Endodermal cell (in vitro differentiated cells): ENCODE results near the gene GNMT. TPM values are rescaled to one million over a fixed set of nuclear protein-coding genes. Genes with fewer than 3 reads are reported as not detected.

ENCODE experiments used
- DNase-seq: peaks from one replicate; pipeline ENCODE4 v3.0.0-alpha.2; 2017
- H3K27ac ChIP-seq: 2 replicates; pipeline ENCODE4 v1.5.1; 2013; ENCODE audit warnings: mild to moderate bottlenecking, low read depth, low read length, moderate library complexity
- H3K27me3 ChIP-seq: 2 replicates; pipeline ENCODE4 v1.6.1; 2013; ENCODE audit warnings: mild to moderate bottlenecking, low read length, moderate library complexity; ENCODE audit not compliant: insufficient read depth, control insufficient read depth, poor library complexity, severe bottlenecking
- H3K36me3 ChIP-seq: 2 replicates; pipeline ENCODE4 v1.7.0; 2013; ENCODE audit warnings: mild to moderate bottlenecking, low read length, moderate library complexity; ENCODE audit not compliant: control insufficient read depth, insufficient read depth
- H3K4me1 ChIP-seq: one replicate; pipeline ENCODE4 v1.7.0; 2013; ENCODE audit warnings: low read length; ENCODE audit not compliant: control insufficient read depth, insufficient read depth
- H3K4me3 ChIP-seq: 2 replicates; pipeline ENCODE4 v1.5.1; 2013; ENCODE audit warnings: mild to moderate bottlenecking, low read length, moderate library complexity
- H3K9ac ChIP-seq: 2 replicates; pipeline ENCODE4 v1.6.1; 2013; ENCODE audit warnings: mild to moderate bottlenecking, low read length, moderate library complexity; ENCODE audit not compliant: poor library complexity, severe bottlenecking; ENCODE audit errors: extremely low read depth
- H3K9me3 ChIP-seq: 2 replicates; pipeline ENCODE4 v1.6.1; 2013; ENCODE audit warnings: mild to moderate bottlenecking, low read length, moderate library complexity; ENCODE audit not compliant: control insufficient read depth
- H3K27ac Mint-ChIP-seq: 2 replicates; pipeline ENCODE4 v1.8.0; 2020; ENCODE audit warnings: mixed read lengths
- H3K27me3 Mint-ChIP-seq: 2 replicates; pipeline ENCODE4 v1.8.0; 2021; ENCODE audit warnings: mild to moderate bottlenecking, mixed read lengths; ENCODE audit not compliant: insufficient read depth
- H3K36me3 Mint-ChIP-seq: 2 replicates; pipeline ENCODE4 v1.8.0; 2020; ENCODE audit warnings: low read depth, mixed read lengths
- H3K4me1 Mint-ChIP-seq: 2 replicates; pipeline ENCODE4 v1.8.0; 2020; ENCODE audit warnings: mixed read lengths
- H3K4me3 Mint-ChIP-seq: 2 replicates; pipeline ENCODE4 v1.8.0; 2020; ENCODE audit warnings: mild to moderate bottlenecking, moderate library complexity, mixed read lengths
- H3K9me3 Mint-ChIP-seq: 2 replicates; pipeline ENCODE4 v1.8.0; 2020; ENCODE audit warnings: mild to moderate bottlenecking, mixed read lengths
- CTCF ChIP-seq: fragments of 200-600 bp; sonication (generic); conservative IDR thresholded peaks from 2 replicates; pipeline ENCODE4 v1.5.0; 2021; ENCODE audit warnings: antibody characterized with exemption, mild to moderate bottlenecking
- WGBS, 2 experiments: methylation state at CpG; one replicate each; pipeline versions ENCODE4 v1.1.5 to v1.1.7; 2013; ENCODE audit warnings: missing lambda C conversion rate in 2 of 2, mixed read lengths in 1 of 2; ENCODE audit not compliant: insufficient coverage in 1 of 2, insufficient read length in 1 of 2; 5-methylcytosine and 5-hydroxymethylcytosine counted together
- total RNA-seq, 2 donors: library from RNA; stranded (reverse); fragmentation: NEBNext Ultra II Directional in 1 of 2; extraction: Animal tissue kit (Norgen Biotek cat#: 25700) in 1 of 2; gene quantifications; 2 replicates in 1 of 2; 3 replicates in 1 of 2; pipeline ENCODE4 v1.2.1, GENCODE V29; 2021

The GNMT gene
- total RNA-seq, 2 donors from 2014 or later: 0.75 to 0.84 TPM

GRCh38 chr6:42981836-42982235 lies 21.3 kb downstream of the GNMT start:
- H3K27me3 ChIP-seq: no peaks in the 10 kb centered on the region
- no peak overlapping the region for H3K4me3 Mint-ChIP-seq

GRCh38 chr6:42984001-42984923 lies 23.7 kb downstream of the GNMT start, which contains the start of gene PPP2R5D:
TSS of gene PPP2R5D (plus strand) at chr6:42984570. CDS start at chr6:42984678, 108 bp downstream.
- Histone ChIP-seq H3K27me3 (no peaks in the 10 kb centered on the region), H3K4me1 (peaks cover 9% of the 10 kb centered on the region), H3K36me3 (peaks cover 9% of the 10 kb centered on the region), H3K9me3 (no peaks in the 10 kb centered on the region), H3K27ac (peak within 1 kb of the TSS; percentile 75), H3K9ac (peak within 1 kb of the TSS; percentile 66), H3K4me3 (peak within 1 kb of the TSS; percentile 88)
- Mint-ChIP-seq H3K9me3 (no peaks in the 10 kb centered on the region), H3K36me3 (peaks cover 8% of the 10 kb centered on the region), H3K4me1 (peaks cover 40% of the 10 kb centered on the region), H3K4me3 (peak within 1 kb of the TSS; percentile 75), H3K27me3 (no peaks in the 10 kb centered on the region), H3K27ac (peak within 1 kb of the TSS; percentile 96)
- 1 to 2% methylated on average over 23 to 57 of the region's 59 CpGs for WGBS, 2 experiments
- DNase-seq: peak; percentile 99
- no peak for TF ChIP-seq CTCF

More at GRCh38 chr6:42981836-42982235, 21.3 kb downstream of the GNMT start:
- no peak overlapping the region for H3K9ac ChIP-seq
- Mint-ChIP-seq H3K9me3 (no peaks in the 10 kb centered on the region), H3K36me3 (peaks cover 2% of the 10 kb centered on the region), H3K27me3 (no peaks in the 10 kb centered on the region), H3K27ac (no peak overlapping the region), H3K4me1 (peaks cover 32% of the 10 kb centered on the region)
- DNase-seq: no peak
- H3K4me1 ChIP-seq: peaks cover 4% of the 10 kb centered on the region
- WGBS, 2 experiments: 87 to 92% methylated on average over 4 to 5 of the region's 5 CpGs
- H3K9me3 ChIP-seq: no peaks in the 10 kb centered on the region
- no peak for TF ChIP-seq CTCF
- no peak overlapping the region for H3K27ac ChIP-seq
- H3K4me3 ChIP-seq: no peak overlapping the region
- H3K36me3 ChIP-seq: no peaks in the 10 kb centered on the region

- peak; percentile 76 for DNase-seq
Measured at GRCh38 chr6:42984924-42985475, 24.4 kb downstream of the GNMT start.

More at GRCh38 chr6:42984924-42985475, 24.4 kb downstream of the GNMT start:
- peaks cover 15% of the 10 kb centered on the region for H3K36me3 Mint-ChIP-seq
- Histone ChIP-seq H3K36me3 (peaks cover 16% of the 10 kb centered on the region), H3K9ac (peak overlapping the region; percentile 66), H3K9me3 (no peaks in the 10 kb centered on the region), H3K4me1 (peaks cover 9% of the 10 kb centered on the region), H3K27me3 (no peaks in the 10 kb centered on the region), H3K4me3 (peak overlapping the region; percentile 88), H3K27ac (no peak overlapping the region)
- peak overlapping the region; percentile 69 for H3K27ac Mint-ChIP-seq
- H3K4me3 Mint-ChIP-seq: peak overlapping the region; percentile 75
- peaks cover 33% of the 10 kb centered on the region for H3K4me1 Mint-ChIP-seq
- H3K9me3 Mint-ChIP-seq: no peaks in the 10 kb centered on the region
- no peak for TF ChIP-seq CTCF
- 19 to 20% methylated on average over 4 to 13 of the region's 13 CpGs for WGBS, 2 experiments
- H3K27me3 Mint-ChIP-seq: no peaks in the 10 kb centered on the region
